ENCODE data around the gene TESMIN.
A peak's percentile ranks its signal among the peaks of the same experiment; 100 is the strongest.

The TESMIN gene, protein sequence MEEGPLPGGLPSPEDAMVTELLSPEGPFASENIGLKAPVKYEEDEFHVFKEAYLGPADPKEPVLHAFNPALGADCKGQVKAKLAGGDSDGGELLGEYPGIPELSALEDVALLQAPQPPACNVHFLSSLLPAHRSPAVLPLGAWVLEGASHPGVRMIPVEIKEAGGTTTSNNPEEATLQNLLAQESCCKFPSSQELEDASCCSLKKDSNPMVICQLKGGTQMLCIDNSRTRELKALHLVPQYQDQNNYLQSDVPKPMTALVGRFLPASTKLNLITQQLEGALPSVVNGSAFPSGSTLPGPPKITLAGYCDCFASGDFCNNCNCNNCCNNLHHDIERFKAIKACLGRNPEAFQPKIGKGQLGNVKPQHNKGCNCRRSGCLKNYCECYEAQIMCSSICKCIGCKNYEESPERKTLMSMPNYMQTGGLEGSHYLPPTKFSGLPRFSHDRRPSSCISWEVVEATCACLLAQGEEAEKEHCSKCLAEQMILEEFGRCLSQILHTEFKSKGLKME
- 0.25 to 4.6 (median 3.9) reads per million in 3 experiments for total RNA-seq

DNA sequence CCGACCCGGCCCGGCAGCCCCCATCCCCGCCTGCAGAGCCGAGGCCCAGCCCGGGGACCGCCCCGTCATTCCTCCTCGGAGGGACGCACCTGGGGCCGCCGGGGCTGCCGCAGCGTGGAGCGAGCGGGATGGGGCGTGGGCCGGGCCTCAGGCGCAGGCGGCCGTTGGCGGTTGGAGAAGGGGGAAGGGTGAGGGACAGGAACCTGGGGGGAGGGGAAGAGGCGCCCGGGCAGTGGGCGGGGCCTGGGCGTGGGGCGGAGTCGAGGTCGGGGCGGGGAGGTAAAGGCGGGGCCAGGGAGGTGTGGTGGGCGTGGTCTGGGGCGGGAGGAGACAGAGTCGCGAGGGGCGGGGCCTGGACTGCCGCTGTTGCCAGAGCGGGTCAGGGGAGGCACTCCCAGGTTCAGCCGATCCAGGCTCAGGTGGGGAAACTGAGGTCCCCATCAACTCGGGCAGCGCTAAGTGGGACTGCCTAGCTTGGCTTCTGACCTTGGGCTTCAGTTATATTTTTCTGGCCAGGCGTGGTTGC lies at the start of gene TESMIN:
Gene TESMIN (minus strand): TSS at position 190 of the 526 bp plus-strand sequence. CDS start 860 bp downstream, outside the sequence.
- DNase-seq = peak; percentile 82

DNA sequence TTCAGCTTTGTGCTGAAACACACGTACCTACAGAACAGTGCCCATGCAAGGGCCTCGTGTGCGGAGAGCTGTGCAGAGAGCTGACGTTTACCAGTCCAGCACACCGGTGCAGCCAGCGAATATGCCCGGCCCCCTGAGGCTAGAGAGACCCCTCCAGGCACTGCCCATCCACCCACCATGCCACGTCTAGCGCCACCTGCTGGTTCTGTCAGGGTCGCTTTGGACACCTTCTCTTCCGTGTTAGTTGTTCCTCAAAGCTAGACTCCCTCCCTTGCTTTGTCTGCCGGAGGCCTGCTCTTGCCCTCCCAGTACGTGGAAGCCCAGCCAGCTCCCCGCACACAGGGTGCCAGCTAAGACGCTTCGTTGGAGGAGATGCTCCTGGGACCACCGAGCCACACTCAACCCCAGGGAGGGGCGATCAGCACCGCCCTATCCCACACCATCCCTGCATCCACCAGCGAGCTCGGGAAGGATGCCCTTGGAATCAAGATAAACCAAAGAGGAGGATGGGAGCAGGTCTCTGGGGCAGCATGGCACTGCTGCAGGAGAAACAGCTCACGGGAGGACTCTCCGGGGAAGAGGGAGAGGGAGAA lies 47.0 kb upstream of the TESMIN start:
- no peak for DNase-seq

DNA sequence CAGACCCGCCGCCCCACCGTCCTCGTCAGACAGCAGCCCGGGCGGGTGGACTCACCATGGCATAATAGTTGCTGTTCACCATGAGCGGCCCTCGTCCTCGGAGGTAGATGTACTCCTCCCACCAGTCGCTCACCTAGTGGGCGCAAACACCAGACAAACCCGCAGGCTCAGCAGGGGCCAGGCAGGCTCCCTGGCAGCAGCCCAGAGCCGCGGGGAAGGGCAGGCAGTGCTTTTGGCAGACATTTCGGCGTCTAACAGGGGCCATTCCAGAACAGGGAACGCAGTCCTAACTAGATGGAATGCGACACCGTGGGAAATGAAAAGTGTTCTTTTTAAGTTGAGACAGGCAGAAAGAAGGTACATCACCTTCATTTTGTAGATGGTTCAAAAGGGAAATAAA lies 45.5 kb upstream of the TESMIN start:
- no peak for DNase-seq

DNA sequence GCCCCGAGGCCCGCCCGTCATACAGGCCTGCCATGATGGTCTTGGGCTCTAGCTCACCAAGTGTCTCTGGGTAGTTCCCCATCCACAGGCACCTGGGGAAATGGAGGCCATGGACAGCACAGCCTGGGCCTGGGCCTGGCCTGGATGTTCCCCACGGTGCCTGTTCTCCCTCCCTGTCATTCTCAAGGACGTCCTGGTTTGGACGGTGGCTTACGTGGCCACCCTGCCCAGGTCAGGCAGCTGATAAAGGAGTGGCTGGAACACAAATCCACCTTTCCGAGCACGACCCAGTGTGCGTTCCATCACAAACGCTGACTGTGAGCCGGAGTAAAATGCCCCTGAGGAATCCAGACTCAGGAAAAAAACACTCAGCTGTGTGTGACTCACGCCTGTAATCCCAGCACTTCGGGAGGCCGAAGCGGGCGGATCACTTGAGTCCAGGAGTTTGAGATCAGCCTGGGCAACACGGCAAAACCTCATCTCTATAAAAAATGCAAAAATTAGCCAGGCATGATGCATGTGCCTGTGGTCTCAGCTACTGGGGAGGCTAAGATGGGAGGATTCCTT lies 41.2 kb upstream of the TESMIN start:
- no peak for DNase-seq

DNA sequence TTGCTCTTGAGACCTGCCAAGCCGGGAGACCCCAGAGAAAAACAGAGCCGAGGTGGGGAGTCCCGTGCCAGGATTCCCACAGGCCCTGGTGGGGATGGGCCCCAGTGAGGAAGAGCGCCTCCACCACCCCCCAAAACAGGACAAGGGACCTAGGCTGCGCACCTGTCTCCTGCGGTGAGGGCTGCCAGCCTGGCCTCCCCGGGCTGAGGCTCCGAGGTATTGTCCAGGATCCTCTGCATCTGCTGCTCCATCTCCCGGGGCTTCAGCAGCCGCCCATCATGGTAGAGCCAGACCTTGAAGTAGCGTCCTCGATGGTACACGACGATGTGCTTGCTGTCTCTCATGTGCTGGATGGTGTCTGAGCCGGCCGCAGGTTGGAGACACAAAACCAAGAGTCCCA lies 33.3 kb upstream of the TESMIN start:
- DNase-seq = no peak

DNA sequence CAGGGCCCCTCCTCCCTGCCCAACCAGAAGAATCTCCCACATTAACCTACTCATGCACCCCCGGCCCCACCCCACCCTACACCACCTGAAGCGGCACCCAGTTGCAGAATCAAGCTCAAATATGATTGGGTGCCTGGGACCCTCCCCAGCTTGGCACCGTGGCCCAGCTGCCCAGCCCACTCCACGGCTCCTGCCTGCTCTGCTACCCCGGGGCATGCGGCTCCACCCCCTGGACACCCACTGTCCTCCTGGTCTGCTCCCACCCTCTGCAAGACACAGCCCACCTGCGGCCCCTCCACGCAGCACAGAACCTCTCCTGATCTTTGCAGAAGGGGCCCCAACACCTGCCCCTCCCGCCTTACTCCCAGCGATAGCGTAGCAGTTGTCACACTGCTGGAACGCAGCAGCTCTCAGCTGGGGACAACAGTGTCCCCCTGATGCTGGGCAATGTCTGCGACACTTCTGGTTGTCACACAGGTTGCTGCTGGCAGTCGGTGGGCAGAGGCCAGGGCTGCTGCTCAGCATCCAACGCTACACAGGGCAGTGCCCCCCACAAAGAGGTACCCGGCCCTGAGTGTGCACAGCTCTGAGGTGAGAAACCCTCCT lies 32.0 kb upstream of the TESMIN start:
- DNase-seq = no peak

DNA sequence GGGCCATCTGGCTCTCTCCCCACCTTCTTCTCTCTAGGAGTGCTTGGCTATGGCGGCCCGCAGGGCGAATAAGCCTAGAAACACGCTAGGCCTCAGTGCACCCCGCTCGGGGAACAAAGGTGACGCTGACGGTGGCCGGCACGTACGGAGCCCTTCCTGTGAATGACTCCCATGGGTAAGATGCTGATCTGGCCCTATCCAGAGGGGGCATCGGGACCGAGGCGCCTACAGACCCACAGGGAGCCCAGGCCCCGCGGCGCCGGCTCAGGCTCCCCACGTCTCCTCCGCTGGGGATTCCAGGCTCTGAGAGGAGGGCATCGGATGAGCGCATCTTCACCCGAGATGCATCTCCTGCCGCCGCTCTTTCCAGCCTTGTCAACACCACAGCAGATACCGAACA lies 31.4 kb upstream of the TESMIN start:
- DNase-seq = no peak

DNA sequence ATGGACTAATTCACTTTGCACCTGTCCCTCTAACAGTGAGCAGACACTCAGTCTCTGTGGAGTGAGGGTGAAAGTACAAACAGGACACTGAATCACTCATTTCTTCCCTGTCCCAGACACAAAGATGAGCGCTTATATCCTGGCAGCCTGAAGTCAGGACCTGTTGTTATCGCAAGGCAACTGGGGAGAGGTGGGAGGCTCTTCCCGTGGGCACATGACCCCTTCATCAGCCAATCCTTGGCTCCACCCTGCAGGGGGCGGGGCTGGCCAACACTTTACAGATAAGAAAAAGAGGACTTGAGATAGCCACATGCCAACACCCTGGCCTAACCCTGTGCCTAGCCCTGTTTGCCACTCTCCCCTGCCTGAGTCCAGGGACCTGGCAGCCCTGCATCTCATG lies 29.5 kb upstream of the TESMIN start:
- DNase-seq = no peak

DNA sequence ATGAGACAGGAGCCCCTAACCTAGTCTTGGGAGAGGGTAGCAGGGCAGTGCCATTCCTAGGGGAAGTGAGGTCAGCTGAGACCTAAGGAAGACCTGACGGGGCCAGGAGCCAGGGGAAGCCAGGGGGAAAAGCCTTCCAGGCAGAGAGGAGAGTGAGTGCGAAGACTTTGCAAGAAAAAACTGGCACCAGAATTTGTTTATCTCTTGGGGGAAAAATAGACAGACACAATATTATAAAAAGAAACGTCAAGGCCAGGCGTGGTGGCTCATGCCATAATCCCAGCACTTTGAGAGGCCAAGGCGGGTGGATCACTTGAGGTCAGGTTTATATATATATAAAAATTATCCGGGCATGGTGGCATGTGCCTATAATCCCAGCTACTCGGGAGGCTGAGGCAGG lies 26.9 kb upstream of the TESMIN start:
- no peak for DNase-seq

DNA sequence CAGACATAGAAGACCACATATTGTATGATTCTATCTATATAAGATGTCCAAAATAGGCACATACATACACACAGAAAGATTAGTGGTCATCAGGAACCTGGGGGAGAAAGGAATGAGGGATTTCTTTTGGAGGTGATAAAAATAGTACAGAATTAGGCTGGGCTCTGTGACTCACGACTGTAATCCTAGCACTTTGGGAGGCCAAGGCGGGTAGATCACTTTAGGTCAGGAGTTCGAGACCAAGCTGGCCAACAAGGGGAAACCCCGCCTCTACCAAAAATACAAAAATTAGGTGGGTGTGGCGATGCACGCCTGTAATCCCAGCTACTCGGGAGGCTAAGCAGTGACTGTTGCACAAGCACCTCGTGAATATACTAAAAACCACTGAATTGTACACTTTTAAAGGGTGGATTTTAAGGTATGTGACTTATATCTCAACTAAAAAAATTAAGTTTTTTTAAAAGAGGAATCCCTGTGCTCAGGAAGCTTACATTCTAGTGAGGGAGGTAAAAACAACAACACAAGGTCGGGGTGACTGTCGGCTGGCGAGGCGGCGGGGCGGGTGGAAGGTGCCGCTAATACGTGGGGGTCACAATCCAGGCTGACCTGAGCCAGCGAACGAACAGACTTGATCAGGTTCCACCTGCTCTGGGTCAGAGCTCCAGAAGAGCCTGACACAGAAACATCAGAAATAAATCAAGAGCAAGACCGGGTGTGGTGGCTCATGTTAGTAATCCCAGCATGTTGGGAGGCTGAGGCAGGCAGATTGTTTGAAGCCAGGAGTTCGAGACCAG lies 25.3 kb upstream of the TESMIN start:
- DNase-seq = no peak

DNA sequence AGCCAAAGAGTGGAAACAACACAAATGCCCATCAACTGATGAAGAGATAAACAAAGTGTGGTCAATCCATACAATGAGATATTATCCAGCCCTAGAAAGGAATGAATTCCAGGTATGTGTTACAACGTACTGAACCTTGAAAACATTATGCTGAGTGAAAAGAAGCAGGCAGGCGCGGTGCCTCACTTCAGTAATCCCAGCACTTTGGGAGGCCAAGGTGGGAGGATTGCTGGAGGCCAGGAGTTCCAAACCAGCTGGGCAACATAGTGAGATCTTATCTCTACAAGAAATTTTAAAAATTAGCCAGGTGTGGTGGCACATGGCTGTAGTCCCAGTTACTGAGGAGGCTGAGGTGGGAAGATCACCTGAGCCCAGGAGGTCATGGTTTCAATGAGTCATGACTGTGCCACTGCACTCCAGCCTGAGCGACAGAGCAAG lies 24.6 kb upstream of the TESMIN start:
- no peak for DNase-seq

DNA sequence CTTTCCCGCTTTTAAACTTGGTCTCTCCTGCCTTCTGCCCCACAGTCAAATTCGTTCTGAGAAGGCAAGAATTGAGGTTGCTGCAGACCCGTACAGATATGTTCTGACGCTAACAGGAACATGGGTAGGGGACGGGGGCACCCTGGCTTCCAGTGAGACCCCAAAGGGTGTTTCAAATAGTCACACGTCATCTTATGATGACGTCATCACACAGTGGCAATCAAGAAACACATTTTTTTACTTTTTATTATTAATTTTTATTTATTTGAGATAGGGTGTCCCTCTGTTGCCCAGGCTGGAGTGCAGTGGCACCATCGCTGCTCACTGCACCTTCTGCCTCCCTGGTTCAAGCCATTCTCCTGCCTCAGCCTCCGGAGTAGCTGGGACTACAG lies 22.9 kb upstream of the TESMIN start:
- no peak for DNase-seq

DNA sequence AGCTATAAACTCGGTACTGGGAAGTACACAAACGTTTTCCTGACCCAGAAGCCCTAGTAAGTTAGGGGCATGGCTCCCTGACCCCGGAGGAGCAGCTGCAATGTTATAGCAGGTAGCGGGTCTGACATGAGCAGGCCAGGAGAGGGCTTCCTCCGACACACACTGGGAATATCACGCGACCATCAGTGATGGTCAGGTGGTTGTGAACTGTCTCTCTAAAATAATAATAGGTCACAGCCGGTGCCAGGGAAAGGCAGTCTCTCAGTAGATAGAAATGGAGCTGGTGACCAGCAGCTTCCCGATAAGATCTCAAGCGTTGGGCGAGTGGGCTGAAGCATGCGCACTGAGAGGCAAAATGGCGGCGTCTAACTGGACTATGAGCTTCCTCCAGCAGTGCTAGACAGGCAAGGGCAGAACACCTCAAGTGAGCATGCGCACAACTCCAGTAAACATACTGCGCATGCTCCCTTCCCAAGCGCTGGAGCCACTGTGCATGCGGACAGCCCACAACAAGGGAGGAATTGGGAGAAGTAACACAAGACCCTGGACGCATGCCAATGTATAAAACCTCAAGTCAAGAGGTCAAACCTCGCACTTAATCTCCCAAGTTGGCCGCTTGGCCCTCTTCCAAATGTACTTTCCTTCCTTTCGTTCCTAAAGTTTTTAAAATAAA lies 22.3 kb upstream of the TESMIN start:
- DNase-seq = no peak

DNA sequence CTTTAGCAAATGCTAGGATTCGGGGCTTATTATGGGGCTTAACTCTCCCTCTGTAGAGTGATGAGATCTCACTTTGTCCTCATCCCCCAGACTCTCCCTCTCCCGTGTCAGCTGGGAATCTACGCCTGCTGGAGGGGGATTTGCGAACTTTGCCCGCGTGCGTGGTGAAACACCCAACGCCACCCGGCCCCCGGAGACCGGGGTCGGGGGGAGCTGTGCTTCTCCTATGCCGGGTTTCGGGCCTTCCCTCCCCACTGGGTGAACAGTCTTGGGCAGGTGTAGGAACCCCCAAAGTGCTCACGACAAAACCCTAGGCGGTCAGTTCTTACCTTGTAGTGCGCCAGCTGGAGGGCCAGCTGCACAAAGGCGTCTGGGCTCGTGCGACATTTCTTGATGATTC lies 21.6 kb upstream of the TESMIN start:
- DNase-seq = no peak

DNA sequence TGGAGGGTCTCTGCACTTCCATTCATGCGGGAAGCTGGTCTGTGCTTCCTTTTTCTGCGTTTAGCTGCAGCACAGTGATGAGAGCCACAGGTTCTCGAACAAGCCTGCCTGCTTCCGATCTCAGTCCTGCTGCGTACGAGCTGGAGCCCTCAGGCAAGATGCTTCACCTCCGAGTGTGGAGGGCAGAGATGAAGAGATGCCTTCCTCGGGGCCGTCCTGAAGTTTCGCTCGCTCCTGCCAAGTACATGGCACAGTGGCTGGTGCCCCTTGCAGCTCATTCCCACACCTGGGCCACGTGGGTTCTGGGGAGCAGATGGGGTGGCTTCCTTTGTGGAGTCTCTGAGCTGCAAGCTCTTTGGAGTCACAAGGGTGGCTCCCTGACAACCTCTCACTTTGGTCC lies 19.5 kb upstream of the TESMIN start:
- no peak for DNase-seq

DNA sequence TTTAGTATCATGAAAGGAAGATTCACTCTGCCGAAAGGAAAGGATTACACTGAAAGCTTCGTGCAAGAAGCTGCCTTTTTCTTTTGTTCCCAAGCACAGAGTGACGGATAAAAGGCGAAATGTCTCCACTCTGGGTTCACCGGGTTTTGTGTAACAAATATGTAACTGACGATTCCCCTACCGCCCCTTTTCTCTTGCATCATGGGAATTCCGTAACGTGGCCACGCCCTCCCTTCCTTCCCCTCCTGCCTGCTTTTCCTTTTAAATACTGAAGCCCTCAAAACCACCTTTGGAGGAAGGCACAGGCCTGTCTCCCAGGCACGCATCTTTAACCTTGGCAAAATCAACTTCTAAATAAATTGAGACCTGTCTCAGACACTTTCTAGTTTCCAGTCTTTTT lies 16.4 kb upstream of the TESMIN start:
- no peak for DNase-seq

DNA sequence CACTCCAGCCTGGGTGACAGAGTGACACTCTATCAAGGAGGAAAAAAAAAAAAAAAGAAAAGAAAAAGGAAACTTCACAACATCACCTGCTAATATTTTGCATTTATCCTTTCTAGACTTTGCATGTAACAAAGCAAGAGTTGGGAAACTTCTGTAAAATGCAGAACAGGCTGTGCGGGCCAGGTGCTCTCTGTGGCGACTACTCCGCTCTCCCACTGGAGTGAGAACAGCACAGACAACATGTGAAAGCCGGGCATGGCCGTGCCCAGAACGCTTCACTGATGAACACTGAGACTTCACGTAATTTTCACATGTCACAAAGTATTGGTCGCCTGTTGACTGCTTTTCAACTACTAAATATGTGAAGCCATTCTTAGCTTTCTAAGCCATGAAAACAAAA lies 15.5 kb upstream of the TESMIN start:
- no peak for DNase-seq

DNA sequence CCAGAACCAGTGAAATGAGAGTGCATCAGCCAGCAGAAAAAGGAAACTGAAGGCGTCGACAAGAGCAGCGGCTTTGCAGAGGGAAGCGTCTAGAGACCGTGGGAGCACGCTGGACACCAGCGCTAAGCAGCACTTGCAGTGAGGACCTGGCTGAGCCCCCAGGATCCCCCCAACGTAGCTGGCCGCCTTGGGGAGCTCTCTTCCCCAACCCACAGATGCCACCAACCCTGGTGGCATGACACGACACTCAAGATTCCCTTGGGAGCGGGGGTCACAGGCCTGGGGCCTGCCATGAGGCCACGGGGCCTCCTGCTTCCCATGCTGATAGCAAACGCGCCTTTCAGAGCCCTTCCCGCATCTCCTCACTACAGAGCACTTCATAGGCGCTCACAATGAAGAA lies 13.4 kb upstream of the TESMIN start:
- DNase-seq = no peak

DNA sequence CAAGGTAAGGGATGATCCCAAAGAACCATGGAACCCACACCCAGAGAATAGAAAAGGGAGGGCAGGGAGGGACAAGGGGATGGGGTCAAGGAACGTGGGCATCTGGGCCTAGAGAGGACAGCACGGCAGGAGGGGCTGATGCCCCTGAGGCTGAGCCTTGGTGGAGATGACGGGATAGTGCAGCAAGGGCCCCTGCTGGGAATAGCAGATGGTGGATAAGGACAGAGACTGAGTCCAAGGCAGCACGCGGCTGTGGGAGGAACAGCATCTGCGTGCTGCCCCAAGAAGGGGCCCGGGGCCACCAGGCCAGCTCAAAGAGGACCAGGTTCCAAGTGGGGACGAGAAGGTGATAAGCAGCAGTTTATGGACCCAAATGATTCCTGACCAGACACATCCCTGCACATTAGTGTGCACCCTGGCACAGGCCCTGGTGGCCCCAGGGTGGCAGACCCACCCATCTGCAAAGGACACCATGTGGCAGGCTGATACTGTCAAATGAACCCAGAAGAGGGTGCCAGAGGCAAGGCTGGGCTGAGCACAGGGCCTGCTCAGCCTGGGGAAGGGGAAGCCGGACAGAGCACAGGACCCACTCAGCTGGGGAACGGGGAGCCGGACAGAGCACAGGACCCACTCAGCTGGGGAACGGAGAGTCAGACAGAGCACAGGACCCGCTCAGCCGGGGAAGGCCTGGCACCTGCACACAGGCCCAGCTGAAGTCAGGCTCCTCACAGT lies 12.8 kb upstream of the TESMIN start:
- DNase-seq = no peak

DNA sequence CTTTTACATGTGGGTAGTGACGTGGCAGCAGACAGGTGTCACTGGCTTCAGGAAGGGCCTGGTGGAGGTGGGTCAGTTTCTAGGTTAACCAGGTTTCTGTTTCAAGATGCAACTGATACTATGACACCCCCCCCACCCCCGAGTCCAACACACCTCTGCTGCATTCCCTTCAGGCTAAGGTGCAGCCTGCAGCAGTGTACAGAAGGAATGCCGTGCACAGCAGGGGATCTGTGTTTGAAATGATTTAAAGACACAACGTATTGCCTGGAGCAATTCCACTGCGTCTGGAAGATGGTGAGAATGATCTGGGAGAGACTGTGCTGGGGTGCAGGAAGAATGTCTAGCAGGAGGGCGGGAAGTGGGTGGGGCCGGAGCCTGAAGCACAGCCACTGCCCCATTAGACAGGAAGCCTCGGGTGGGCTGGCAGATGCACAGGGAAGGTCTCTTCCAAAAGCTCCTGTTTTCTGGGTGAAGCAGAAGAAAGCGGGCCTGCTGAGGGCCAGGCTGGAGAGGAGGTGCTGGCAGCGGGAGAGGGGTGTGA lies 11.9 kb upstream of the TESMIN start:
- no peak for DNase-seq

DNA sequence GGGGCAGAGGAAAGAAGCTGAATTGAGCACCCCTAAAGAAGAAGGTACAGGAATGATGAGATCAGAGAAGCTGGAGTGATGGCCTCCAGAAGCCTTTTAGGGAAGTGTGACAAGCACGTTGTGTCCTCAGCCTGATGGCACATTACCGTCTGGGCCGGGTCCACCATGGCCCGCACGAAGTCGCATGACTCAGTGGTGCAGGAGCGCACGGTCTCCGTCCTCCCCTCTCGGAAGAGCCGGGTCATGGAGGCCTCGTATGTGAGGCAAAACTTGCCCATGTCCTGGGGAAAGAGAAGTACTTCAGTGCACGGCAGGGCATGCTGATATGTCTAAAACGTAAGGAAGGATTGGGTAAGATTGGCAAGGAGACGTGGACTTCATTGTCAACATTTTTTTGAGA lies 11.2 kb upstream of the TESMIN start:
- DNase-seq = no peak
